K562 (cell line): Measurements from ENCODE around the gene CLSTN2. TPM values are rescaled to one million over a fixed set of nuclear protein-coding genes. Genes with fewer than 3 reads are reported as not detected.

ENCODE experiments used
- KDM5B ChIP-seq: fragments of 200-600 bp; sonication (generic); IDR thresholded peaks from 2 replicates; pipeline ENCODE4 v1.6.1; 2012; ENCODE audit warnings: low read depth, mild to moderate bottlenecking, moderate library complexity, low read length, control low read depth, inconsistent platforms; ENCODE audit not compliant: insufficient replicate concordance
- POLR2A ChIP-seq: fragments of 450-650 bp; conservative IDR thresholded peaks from 2 replicates; pipeline ENCODE4 v1.6.1; 2016
- ZBTB17 ChIP-seq: fragments of 450-650 bp; formaldehyde crosslinking; IDR thresholded peaks from 2 replicates; pipeline ENCODE4 v1.4.0; 2020; ENCODE audit warnings: mild to moderate bottlenecking
- ZNF583 ChIP-seq: fragments of 250-450 bp; sonication (Bioruptor Pico); IDR thresholded peaks from 2 replicates; pipeline ENCODE4 v1.4.0; 2020
- polyA plus RNA-seq, 8 experiments: library from polyadenylated mRNA; depleted of rRNA in 4 of 8; stranded (reverse) in 5 of 8; unstranded in 3 of 8; fragments of >200 nt; fragmentation: Nextera tagmentation in 2 of 8; fragmentation: Illumina TruSeq in 1 of 8; extraction: Ambion mirVana in 2 of 8; extraction: Trizol in 1 of 8; gene quantifications; 2 replicates each; pipeline versions ENCODE4 v1.2.1 to v1.2.3, GENCODE V29; 2011 to 2014; ENCODE audit warnings: inconsistent platforms in 1 of 8, missing spikeins in 1 of 8
- total RNA-seq, 7 experiments: library from RNA; depleted of rRNA in 6 of 7; stranded (reverse); fragments of >200 nt in 6 of 7; fragmentation: Illumina TruSeq in 2 of 7; extraction: Trizol in 2 of 7; gene quantifications; 2 replicates each; pipeline versions ENCODE4 v1.2.1 to v1.2.3, GENCODE V29; 2011 to 2021; ENCODE audit warnings: low replicate concordance in 1 of 7
- TF ChIP-seq, protein P1 (sequence below): fragments of 250-450 bp; sonication (Bioruptor Pico); IDR thresholded peaks from 2 replicates; pipeline ENCODE4 v1.4.0; 2020; ENCODE audit warnings: mild to moderate bottlenecking, moderate library complexity
- TF ChIP-seq, protein P2 (sequence below): fragments of 450-650 bp; conservative IDR thresholded peaks from 2 replicates; pipeline ENCODE4 v1.6.1; 2016; ENCODE audit warnings: missing genetic modification characterization, low read depth, mild to moderate bottlenecking, missing compliant biosample characterization, moderate library complexity
- TF ChIP-seq, protein P3 (sequence below): fragments of 450-650 bp; IDR thresholded peaks from 2 replicates; pipeline ENCODE4 v1.6.1; 2017; ENCODE audit warnings: antibody characterized with exemption, mild to moderate bottlenecking

Gene CLSTN2
- total and polyA plus RNA-seq, 9 of the 15 experiments (the other 6 are each of a cell fraction or from before 2014, with no cell fraction given), result 0.02 to 0.04 (median 0.04) TPM; not detected in 6

DNA sequence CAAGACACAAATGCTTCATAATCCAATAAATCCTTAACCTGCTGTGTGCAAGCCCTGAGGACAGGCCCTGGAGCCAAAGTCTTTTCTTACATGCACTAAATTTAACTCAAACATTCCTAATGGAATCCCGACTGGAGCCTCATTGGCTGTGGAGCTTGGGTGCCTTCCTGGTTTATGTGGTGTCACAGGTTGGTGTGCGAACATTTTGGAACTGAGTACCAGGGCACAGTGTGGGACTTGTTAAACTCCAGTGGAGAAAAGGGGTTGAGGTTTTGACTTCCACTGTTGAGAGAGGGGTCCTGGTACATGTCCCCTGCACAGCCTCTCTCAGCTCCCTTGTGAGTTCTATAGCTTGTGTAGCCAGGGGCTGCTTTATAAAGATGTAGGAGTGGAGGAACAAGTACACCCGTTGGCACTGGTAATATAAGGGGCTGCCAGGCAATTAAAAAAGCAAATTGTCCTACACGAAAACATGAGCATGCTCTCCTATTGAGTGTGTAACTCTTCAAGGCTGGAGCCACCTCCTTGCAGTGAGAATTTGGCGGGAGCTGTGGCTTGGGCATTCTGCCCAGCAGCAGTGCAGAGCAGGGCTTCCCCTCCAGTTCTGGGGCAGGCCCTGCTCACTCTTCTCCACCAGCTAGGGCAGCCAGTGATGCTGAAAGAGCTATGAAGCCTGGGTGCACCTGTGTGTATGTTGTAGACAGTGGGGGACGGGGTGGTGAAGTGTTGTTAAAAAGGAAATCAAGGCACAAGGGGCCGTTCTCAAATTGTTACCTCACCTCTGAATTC, 218.1 kb downstream of the CLSTN2 start (continued):
- TF ChIP-seq, protein P1, sequence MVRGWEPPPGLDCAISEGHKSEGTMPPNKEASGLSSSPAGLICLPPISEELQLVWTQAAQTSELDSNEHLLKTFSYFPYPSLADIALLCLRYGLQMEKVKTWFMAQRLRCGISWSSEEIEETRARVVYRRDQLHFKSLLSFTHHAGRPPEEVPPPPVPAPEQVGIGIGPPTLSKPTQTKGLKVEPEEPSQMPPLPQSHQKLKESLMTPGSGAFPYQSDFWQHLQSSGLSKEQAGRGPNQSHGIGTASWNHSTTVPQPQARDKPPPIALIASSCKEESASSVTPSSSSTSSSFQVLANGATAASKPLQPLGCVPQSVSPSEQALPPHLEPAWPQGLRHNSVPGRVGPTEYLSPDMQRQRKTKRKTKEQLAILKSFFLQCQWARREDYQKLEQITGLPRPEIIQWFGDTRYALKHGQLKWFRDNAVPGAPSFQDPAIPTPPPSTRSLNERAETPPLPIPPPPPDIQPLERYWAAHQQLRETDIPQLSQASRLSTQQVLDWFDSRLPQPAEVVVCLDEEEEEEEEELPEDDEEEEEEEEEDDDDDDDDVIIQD (CRISPR knock-in tag), result no peak
- TF ChIP-seq, protein P2, sequence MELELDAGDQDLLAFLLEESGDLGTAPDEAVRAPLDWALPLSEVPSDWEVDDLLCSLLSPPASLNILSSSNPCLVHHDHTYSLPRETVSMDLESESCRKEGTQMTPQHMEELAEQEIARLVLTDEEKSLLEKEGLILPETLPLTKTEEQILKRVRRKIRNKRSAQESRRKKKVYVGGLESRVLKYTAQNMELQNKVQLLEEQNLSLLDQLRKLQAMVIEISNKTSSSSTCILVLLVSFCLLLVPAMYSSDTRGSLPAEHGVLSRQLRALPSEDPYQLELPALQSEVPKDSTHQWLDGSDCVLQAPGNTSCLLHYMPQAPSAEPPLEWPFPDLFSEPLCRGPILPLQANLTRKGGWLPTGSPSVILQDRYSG (tag), result no peak
- TF ChIP-seq POLR2A (no peak), KDM5B (no peak), ZNF583 (no peak), ZBTB17 (CRISPR knock-in tag) (no peak)
- TF ChIP-seq, protein P3, sequence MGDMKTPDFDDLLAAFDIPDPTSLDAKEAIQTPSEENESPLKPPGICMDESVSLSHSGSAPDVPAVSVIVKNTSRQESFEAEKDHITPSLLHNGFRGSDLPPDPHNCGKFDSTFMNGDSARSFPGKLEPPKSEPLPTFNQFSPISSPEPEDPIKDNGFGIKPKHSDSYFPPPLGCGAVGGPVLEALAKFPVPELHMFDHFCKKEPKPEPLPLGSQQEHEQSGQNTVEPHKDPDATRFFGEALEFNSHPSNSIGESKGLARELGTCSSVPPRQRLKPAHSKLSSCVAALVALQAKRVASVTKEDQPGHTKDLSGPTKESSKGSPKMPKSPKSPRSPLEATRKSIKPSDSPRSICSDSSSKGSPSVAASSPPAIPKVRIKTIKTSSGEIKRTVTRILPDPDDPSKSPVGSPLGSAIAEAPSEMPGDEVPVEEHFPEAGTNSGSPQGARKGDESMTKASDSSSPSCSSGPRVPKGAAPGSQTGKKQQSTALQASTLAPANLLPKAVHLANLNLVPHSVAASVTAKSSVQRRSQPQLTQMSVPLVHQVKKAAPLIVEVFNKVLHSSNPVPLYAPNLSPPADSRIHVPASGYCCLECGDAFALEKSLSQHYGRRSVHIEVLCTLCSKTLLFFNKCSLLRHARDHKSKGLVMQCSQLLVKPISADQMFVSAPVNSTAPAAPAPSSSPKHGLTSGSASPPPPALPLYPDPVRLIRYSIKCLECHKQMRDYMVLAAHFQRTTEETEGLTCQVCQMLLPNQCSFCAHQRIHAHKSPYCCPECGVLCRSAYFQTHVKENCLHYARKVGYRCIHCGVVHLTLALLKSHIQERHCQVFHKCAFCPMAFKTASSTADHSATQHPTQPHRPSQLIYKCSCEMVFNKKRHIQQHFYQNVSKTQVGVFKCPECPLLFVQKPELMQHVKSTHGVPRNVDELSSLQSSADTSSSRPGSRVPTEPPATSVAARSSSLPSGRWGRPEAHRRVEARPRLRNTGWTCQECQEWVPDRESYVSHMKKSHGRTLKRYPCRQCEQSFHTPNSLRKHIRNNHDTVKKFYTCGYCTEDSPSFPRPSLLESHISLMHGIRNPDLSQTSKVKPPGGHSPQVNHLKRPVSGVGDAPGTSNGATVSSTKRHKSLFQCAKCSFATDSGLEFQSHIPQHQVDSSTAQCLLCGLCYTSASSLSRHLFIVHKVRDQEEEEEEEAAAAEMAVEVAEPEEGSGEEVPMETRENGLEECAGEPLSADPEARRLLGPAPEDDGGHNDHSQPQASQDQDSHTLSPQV, result no peak
